IMR-90 (cell line): Measurements from ENCODE around the gene NPB. TPM values are rescaled to one million over a fixed set of nuclear protein-coding genes. Genes with fewer than 3 reads are reported as not detected.

ENCODE experiments used
- ATAC-seq: fragments of 200-7000 bp; cut with Tn5 transposase; 2 replicates; pipeline ENCODE4 v1.9.1; 2020; ENCODE audit warnings: low read depth, mild to moderate bottlenecking, moderate library complexity
- BruUV-seq: library from RNA; stranded (reverse); fragments of 400-500 nt; replicated peaks from 2 replicates; lab custom pipeline; 2021; lab: Mats Ljungman, UMichigan
- CTCF ChIA-PET: fragments of 300-600 bp; formaldehyde crosslinking; extraction: SDS; loops from one replicate; lab custom pipeline; 2021; ENCODE audit warnings: antibody characterized with exemption; lab: Yijun Ruan, JAX
- POLR2A ChIA-PET: fragments of 300-600 bp; sonication (Branson Sonifier 250); formaldehyde crosslinking; loops from one replicate; lab custom pipeline; 2022; ENCODE audit warnings: antibody characterized with exemption; ENCODE audit not compliant: unreplicated experiment; lab: Charles Lee
- DNase-seq: peaks from one replicate; pipeline ENCODE4 v3.0.0; 2013
- H2AFZ ChIP-seq: replicated peaks from 2 replicates; pipeline ENCODE3; 2013; ENCODE audit warnings: low read length, mild to moderate bottlenecking; ENCODE audit not compliant: poor library complexity
- H2AK5ac ChIP-seq: 2 replicates; pipeline ENCODE4 v1.6.1; 2013; ENCODE audit warnings: low read depth, low read length, inconsistent platforms
- H2AK9ac ChIP-seq: replicated peaks from 2 replicates; pipeline ENCODE3; 2013; ENCODE audit warnings: mild to moderate bottlenecking, low read depth, low read length, moderate library complexity; ENCODE audit not compliant: poor library complexity
- H2BK120ac ChIP-seq: 2 replicates; pipeline ENCODE4 v1.6.1; 2013; ENCODE audit warnings: low read depth, low read length, inconsistent platforms
- H2BK15ac ChIP-seq: 3 replicates; pipeline ENCODE4 v1.6.1; 2013; ENCODE audit warnings: low read depth, low read length, inconsistent platforms
- H2BK20ac ChIP-seq: 2 replicates; pipeline ENCODE4 v1.6.1; 2013; ENCODE audit warnings: low read depth, mild to moderate bottlenecking, inconsistent platforms, low read length, moderate library complexity
- H2BK5ac ChIP-seq: 2 replicates; pipeline ENCODE4 v1.6.1; 2013; ENCODE audit warnings: mild to moderate bottlenecking, low read depth, low read length, inconsistent platforms; ENCODE audit not compliant: poor library complexity, severe bottlenecking
- H3K14ac ChIP-seq: replicated peaks from 2 replicates; pipeline ENCODE4 v1.6.1; 2013; ENCODE audit warnings: low read depth, low read length, inconsistent platforms
- H3K18ac ChIP-seq: 2 replicates; pipeline ENCODE4 v1.6.1; 2013; ENCODE audit warnings: low read depth, low read length, control low read depth
- H3K23ac ChIP-seq: 2 replicates; pipeline ENCODE4 v1.6.1; 2013; ENCODE audit warnings: low read depth, low read length, inconsistent platforms
- H3K27ac ChIP-seq: 2 replicates; pipeline ENCODE4 v1.5.1; 2013; ENCODE audit warnings: mild to moderate bottlenecking, control low read depth, low read length; ENCODE audit not compliant: insufficient read depth
- H3K27me3 ChIP-seq: 2 replicates; pipeline ENCODE4 v1.6.1; 2013; ENCODE audit warnings: low read length; ENCODE audit not compliant: control insufficient read depth, insufficient read depth
- H3K36me3 ChIP-seq: 2 replicates; pipeline ENCODE4 v1.6.1; 2013; ENCODE audit warnings: low read length, mixed read lengths; ENCODE audit not compliant: control insufficient read depth, insufficient read depth
- H3K4ac ChIP-seq: 2 replicates; pipeline ENCODE4 v1.6.1; 2013; ENCODE audit warnings: low read depth, low read length, inconsistent platforms
- H3K4me1 ChIP-seq: 2 replicates; pipeline ENCODE4 v1.6.1; 2013; ENCODE audit warnings: low read length, mixed read lengths; ENCODE audit not compliant: control insufficient read depth, insufficient read depth
- H3K4me2 ChIP-seq: 2 replicates; pipeline ENCODE4 v1.6.1; 2013; ENCODE audit warnings: low read depth, mild to moderate bottlenecking, control low read depth, low read length, moderate library complexity
- H3K4me3 ChIP-seq: 2 replicates; pipeline ENCODE4 v1.5.1; 2013; ENCODE audit warnings: low read depth, mild to moderate bottlenecking, control low read depth, low read length, moderate library complexity; ENCODE audit not compliant: insufficient read depth
- H3K56ac ChIP-seq: 2 replicates; pipeline ENCODE4 v1.6.1; 2013; ENCODE audit warnings: low read length, inconsistent platforms; ENCODE audit not compliant: insufficient read depth; ENCODE audit errors: extremely low read depth
- H3K79me1 ChIP-seq, 2 experiments: 2 replicates each; pipeline ENCODE4 v1.6.1; 2013; ENCODE audit warnings: low read length in 2 of 2, inconsistent platforms in 1 of 2, low read depth in 1 of 2
- H3K9ac ChIP-seq: 2 replicates; pipeline ENCODE4 v1.6.1; 2013; ENCODE audit warnings: low read depth, low read length, control low read depth
- H3K9me1 ChIP-seq: 2 replicates; pipeline ENCODE4 v1.6.1; 2013; ENCODE audit warnings: low read length, inconsistent platforms; ENCODE audit not compliant: insufficient read depth
- H3K9me3 ChIP-seq: 2 replicates; pipeline ENCODE4 v1.6.1; 2013; ENCODE audit warnings: low read length; ENCODE audit not compliant: control insufficient read depth, insufficient read depth
- H4K20me1 ChIP-seq: 2 replicates; pipeline ENCODE4 v1.6.1; 2013; ENCODE audit warnings: low read length, inconsistent platforms; ENCODE audit not compliant: insufficient read depth
- H4K5ac ChIP-seq: 2 replicates; pipeline ENCODE4 v1.6.1; 2013; ENCODE audit warnings: mild to moderate bottlenecking, low read depth, low read length, control low read depth
- H4K8ac ChIP-seq, 2 experiments: 2 replicates each; pipeline ENCODE4 v1.6.1; 2013; ENCODE audit warnings: low read depth in 2 of 2, low read length in 2 of 2, control low read depth in 1 of 2, inconsistent platforms in 1 of 2
- H4K91ac ChIP-seq: 2 replicates; pipeline ENCODE4 v1.6.1; 2013; ENCODE audit warnings: low read depth, low read length, inconsistent platforms; ENCODE audit not compliant: insufficient read depth
- BHLHE40 ChIP-seq: fragments of 150-350 bp; IDR thresholded peaks from 2 replicates; pipeline ENCODE4 v1.6.1; 2016; ENCODE audit warnings: mild to moderate bottlenecking, low read depth, low read length
- CEBPB ChIP-seq: IDR thresholded peaks from 2 replicates; pipeline ENCODE4 v1.6.1; 2012; ENCODE audit warnings: low read depth, low read length, improper control_type of control experiment
- CHD1 ChIP-seq: IDR thresholded peaks from 2 replicates; pipeline ENCODE4 v1.6.1; 2012; ENCODE audit warnings: low read depth, low read length, improper control_type of control experiment
- FOS ChIP-seq: fragments of 150-350 bp; IDR thresholded peaks from 2 replicates; pipeline ENCODE4 v1.6.1; 2016; ENCODE audit warnings: low read depth, low read length
- MAFK ChIP-seq: IDR thresholded peaks from 2 replicates; pipeline ENCODE4 v1.6.1; 2012; ENCODE audit warnings: low read depth, low read length, improper control_type of control experiment
- MAZ ChIP-seq: IDR thresholded peaks from 2 replicates; pipeline ENCODE4 v1.6.1; 2012; ENCODE audit warnings: low read depth, mild to moderate bottlenecking, low read length, improper control_type of control experiment, moderate library complexity, borderline replicate concordance
- MXI1 ChIP-seq: IDR thresholded peaks from 2 replicates; pipeline ENCODE4 v1.6.1; 2012; ENCODE audit warnings: low read depth, mild to moderate bottlenecking, low read length, moderate library complexity, borderline replicate concordance
- NFE2L2 ChIP-seq: fragments of 150-350 bp; IDR thresholded peaks from 2 replicates; pipeline ENCODE4 v1.6.1; 2016; ENCODE audit warnings: low read depth, mild to moderate bottlenecking, low read length
- POLR2A ChIP-seq: IDR thresholded peaks from 2 replicates; pipeline ENCODE4 v1.6.1; 2012; ENCODE audit warnings: mild to moderate bottlenecking, low read depth, low read length
- RAD21 ChIP-seq: IDR thresholded peaks from 2 replicates; pipeline ENCODE4 v1.6.1; 2012; ENCODE audit warnings: low read length, improper control_type of control experiment
- RFX5 ChIP-seq: IDR thresholded peaks from 2 replicates; pipeline ENCODE4 v1.8.0; 2012; ENCODE audit warnings: low read depth, mild to moderate bottlenecking, low read length, moderate library complexity
- SMC3 ChIP-seq: fragments of 150-350 bp; IDR thresholded peaks from 2 replicates; pipeline ENCODE4 v1.6.1; 2016; ENCODE audit warnings: low read depth, mild to moderate bottlenecking, antibody characterized with exemption, low read length, moderate library complexity
- WGBS, 2 experiments: methylation state at CpG; one replicate each; pipeline versions ENCODE4 v1.1.5 to v1.1.7; 2013; ENCODE audit warnings: missing lambda C conversion rate in 2 of 2; ENCODE audit not compliant: insufficient read length in 1 of 2; ENCODE audit errors: extremely low coverage in 2 of 2; 5-methylcytosine and 5-hydroxymethylcytosine counted together
- dilution Hi-C: fragments of 300-500 bp; cut with HindIII; formaldehyde crosslinking; loops from one replicate; pipeline ENCODE4 v1.14.3; 2018; ENCODE audit warnings: low sequenced_read_pairs; ENCODE audit not compliant: unreplicated experiment
- in situ Hi-C: fragments of 300-500 bp; cut with MboI; formaldehyde crosslinking; loops from 3 replicates; pipeline ENCODE4 v1.14.3; 2019; ENCODE audit warnings: low sequenced_read_pairs, inconsistent platforms, mixed read lengths
- intact Hi-C: fragments of 100-400 bp; cut with micrococcal nuclease; formaldehyde crosslinking; loops from 2 replicates; pipeline ENCODE4 v1.10.0; 2022
- polyA plus RNA-seq, 3 experiments: library from polyadenylated mRNA; depleted of rRNA; stranded (reverse); fragments of >200 nt; gene quantifications; 2 replicates each; pipeline ENCODE4 v1.2.3, GENCODE V29; 2012; ENCODE audit warnings: low replicate concordance in 1 of 3
- total RNA-seq: library from RNA; depleted of rRNA; stranded (reverse); fragments of >200 nt; gene quantifications from 2 replicates; pipeline ENCODE4 v1.2.3, GENCODE V29; 2012
- TF ChIP-seq, protein P1 (sequence below): fragments of 150-350 bp; IDR thresholded peaks from 2 replicates; pipeline ENCODE4 v1.6.1; 2017; ENCODE audit warnings: mild to moderate bottlenecking, antibody characterized with exemption, low read length, low read depth
- TF ChIP-seq, protein P2 (sequence below): fragments of 150-350 bp; IDR thresholded peaks from 2 replicates; pipeline ENCODE4 v1.6.1; 2016; ENCODE audit warnings: low read depth, mild to moderate bottlenecking, low read length, moderate library complexity, borderline replicate concordance
- TF ChIP-seq, protein P3 (sequence below): conservative IDR thresholded peaks from 2 replicates; pipeline ENCODE4 v1.5.1; 2012; ENCODE audit warnings: mild to moderate bottlenecking, low read depth, low read length, improper control_type of control experiment

The NPB gene
- total and polyA plus RNA-seq, 2 of the 4 experiments (the other 2 are of a cell fraction), result 0.51 TPM; not detected in 1

DNA sequence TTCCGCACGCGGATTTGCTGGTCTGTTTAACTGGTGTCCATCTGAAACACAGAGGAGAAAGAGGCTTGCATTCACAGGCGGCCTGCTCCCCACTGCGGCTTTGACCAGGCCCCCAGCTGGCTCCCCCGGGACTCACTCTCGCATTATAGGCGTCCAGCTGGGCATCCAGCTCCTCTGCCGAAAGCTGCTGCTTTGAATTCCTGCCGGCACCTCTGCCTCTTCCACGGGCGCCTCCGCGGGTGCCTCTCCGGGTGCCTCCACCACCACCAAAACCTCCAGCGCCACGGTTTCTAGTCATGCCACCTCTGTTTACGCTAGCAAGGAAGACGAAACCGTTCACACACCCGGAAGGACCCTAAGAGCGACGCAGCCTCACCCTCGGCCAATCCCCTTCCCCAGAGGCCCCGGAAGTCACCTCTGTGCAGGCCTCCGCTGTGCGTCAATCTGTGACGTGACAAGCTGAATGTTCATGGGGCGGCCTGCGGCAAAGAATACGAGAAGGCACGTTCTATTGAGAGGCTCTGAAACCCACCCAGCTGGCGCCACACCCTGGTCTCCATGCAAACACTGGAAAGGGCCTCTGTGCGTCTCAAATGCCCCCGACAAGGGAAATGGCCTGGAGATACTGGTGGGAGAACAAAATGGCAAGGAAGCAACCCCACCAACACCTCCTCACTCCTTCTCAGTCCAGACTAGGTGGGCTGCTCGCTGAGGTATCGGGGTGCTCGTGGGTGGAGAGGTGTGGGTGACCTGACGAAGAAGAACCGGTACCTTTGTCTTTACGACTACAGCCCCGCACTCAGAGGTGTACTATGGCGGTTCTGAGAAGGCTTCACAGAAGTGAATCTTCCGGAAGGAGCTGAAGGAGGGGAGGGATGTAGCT is 13.7 kb upstream of the NPB start:
- Histone ChIP-seq H3K9me1 (0 out of 2 replicates have a peak, but pooled peaks cover 4% of the 10 kb centered on the region), H3K4me3 (no peak overlapping the region), H3K4ac (no peak overlapping the region), H2AK9ac (no peak overlapping the region), H3K9me3 (no peaks in the 10 kb centered on the region), H3K79me1 (peaks cover 42 to 73% of the 10 kb centered on the region in 2 experiments), H2BK15ac (no peak overlapping the region), H4K20me1 (peaks cover 20% of the 10 kb centered on the region), H2AFZ (no peak overlapping the region), H3K4me1 (peaks cover 4% of the 10 kb centered on the region; the same call in 1 of the 2 replicates), H2BK5ac (no peak overlapping the region), H2BK120ac (no peak overlapping the region), H3K18ac (no peak overlapping the region), H3K27ac (no peak overlapping the region), H4K91ac (no peak overlapping the region), H3K9ac (no peak overlapping the region), H4K8ac (no peak overlapping the region), H2AK5ac (no peak overlapping the region), H3K14ac (no peak overlapping the region), H2BK20ac (no peak overlapping the region), H3K36me3 (peaks cover 58% of the 10 kb centered on the region), H4K5ac (no peak overlapping the region), H3K56ac (no peak overlapping the region), H3K23ac (no peak overlapping the region), H3K4me2 (no peak overlapping the region), H3K27me3 (no peaks in the 10 kb centered on the region)
- ChIA-PET POLR2A (no interaction called here), CTCF (no interaction called here)
- no peak for DNase-seq
- WGBS, 2 experiments, result 95% methylated on average over 26 of the region's 44 CpGs; no CpG with 5 or more reads in 1 of the 2 experiments
- BruUV-seq, result no TSS peak
- in situ Hi-C loops, result no loop called here
- dilution Hi-C loops, result no loop called here
- no peak for ATAC-seq
- intact Hi-C loops, result no loop called here
- TF ChIP-seq, protein P1, sequence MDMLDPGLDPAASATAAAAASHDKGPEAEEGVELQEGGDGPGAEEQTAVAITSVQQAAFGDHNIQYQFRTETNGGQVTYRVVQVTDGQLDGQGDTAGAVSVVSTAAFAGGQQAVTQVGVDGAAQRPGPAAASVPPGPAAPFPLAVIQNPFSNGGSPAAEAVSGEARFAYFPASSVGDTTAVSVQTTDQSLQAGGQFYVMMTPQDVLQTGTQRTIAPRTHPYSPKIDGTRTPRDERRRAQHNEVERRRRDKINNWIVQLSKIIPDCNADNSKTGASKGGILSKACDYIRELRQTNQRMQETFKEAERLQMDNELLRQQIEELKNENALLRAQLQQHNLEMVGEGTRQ, result no peak
- no peak for TF ChIP-seq POLR2A
- TF ChIP-seq RFX5, result no peak
- no peak for TF ChIP-seq MAFK
- TF ChIP-seq, protein P2, sequence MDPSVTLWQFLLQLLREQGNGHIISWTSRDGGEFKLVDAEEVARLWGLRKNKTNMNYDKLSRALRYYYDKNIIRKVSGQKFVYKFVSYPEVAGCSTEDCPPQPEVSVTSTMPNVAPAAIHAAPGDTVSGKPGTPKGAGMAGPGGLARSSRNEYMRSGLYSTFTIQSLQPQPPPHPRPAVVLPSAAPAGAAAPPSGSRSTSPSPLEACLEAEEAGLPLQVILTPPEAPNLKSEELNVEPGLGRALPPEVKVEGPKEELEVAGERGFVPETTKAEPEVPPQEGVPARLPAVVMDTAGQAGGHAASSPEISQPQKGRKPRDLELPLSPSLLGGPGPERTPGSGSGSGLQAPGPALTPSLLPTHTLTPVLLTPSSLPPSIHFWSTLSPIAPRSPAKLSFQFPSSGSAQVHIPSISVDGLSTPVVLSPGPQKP, result no peak
- TF ChIP-seq MAZ, result no peak
- TF ChIP-seq FOS, result no peak
- no peak for TF ChIP-seq CHD1
- TF ChIP-seq NFE2L2, result no peak
- no peak for TF ChIP-seq SMC3
- no peak for TF ChIP-seq CEBPB
- no peak for TF ChIP-seq RAD21
- no peak for TF ChIP-seq MXI1
- TF ChIP-seq, protein P3, sequence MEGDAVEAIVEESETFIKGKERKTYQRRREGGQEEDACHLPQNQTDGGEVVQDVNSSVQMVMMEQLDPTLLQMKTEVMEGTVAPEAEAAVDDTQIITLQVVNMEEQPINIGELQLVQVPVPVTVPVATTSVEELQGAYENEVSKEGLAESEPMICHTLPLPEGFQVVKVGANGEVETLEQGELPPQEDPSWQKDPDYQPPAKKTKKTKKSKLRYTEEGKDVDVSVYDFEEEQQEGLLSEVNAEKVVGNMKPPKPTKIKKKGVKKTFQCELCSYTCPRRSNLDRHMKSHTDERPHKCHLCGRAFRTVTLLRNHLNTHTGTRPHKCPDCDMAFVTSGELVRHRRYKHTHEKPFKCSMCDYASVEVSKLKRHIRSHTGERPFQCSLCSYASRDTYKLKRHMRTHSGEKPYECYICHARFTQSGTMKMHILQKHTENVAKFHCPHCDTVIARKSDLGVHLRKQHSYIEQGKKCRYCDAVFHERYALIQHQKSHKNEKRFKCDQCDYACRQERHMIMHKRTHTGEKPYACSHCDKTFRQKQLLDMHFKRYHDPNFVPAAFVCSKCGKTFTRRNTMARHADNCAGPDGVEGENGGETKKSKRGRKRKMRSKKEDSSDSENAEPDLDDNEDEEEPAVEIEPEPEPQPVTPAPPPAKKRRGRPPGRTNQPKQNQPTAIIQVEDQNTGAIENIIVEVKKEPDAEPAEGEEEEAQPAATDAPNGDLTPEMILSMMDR, result no peak
- TF ChIP-seq BHLHE40, result no peak
